DOHH2 (cell line): ENCODE measurements around the gene CCNG2.

Experiments
- EZH2phosphoT487 ChIP-seq: fragments of 200-600 bp; sonication (generic); IDR thresholded peaks from 2 replicates; pipeline ENCODE4 v1.6.1; 2017; ENCODE audit warnings: borderline replicate concordance, mild to moderate bottlenecking, antibody characterized with exemption, low read length, moderate library complexity, mixed read lengths
- TF ChIP-seq, protein P1 (sequence below): fragments of 200-600 bp; sonication (generic); IDR thresholded peaks from one replicate; pipeline ENCODE4 v1.5.1; 2014; ENCODE audit warnings: antibody characterized with exemption, mild to moderate bottlenecking, low read depth, low read length; ENCODE audit not compliant: poor library complexity, severe bottlenecking

DNA sequence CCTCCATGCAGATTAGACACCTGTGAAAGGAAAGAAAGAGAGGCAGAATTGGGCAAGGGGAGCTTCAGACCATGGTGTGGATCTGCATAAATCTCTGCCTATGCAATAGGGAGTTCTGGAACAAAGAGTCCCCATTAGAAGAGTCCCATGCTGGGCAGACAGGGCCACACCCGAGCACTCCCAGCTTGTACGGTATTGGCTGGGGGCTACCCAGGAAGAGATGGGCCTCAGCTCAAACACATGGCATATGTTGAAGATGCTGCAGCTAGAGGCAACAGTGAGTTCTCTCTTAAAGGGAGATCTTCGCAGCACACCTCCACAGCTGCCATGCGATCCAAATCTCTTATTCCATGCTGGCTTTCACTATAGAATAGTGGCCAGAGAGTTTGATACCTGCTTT lies 24.7 kb downstream of the CCNG2 start:
- TF ChIP-seq, protein P1, sequence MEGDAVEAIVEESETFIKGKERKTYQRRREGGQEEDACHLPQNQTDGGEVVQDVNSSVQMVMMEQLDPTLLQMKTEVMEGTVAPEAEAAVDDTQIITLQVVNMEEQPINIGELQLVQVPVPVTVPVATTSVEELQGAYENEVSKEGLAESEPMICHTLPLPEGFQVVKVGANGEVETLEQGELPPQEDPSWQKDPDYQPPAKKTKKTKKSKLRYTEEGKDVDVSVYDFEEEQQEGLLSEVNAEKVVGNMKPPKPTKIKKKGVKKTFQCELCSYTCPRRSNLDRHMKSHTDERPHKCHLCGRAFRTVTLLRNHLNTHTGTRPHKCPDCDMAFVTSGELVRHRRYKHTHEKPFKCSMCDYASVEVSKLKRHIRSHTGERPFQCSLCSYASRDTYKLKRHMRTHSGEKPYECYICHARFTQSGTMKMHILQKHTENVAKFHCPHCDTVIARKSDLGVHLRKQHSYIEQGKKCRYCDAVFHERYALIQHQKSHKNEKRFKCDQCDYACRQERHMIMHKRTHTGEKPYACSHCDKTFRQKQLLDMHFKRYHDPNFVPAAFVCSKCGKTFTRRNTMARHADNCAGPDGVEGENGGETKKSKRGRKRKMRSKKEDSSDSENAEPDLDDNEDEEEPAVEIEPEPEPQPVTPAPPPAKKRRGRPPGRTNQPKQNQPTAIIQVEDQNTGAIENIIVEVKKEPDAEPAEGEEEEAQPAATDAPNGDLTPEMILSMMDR: no peak
- no peak for TF ChIP-seq EZH2phosphoT487
